ENCODE measurements around the gene SGK1.
"Not testable (repeated sequence)": the region's sequence is repeated elsewhere in the genome, so short reads cannot be mapped to it uniquely, and the experiment has no call there.

The SGK1 gene

DNA sequence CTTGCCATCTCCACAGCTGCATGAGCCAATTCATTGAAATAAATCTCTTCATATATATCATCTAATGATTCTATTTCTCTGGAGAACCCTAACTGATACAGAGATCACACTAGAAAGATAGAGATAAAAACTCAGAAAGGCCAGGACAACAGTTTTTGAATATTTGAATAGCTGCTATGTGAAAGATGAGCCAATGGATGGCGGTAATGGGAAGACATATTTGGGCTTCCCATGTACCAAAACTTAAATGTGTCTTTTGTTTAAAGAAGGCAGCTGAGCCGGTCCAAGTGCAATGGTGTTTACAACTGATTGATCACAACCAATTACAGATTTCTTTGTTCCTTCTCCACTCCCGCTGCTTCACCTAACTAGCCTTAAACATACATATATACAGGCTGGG lies 35.1 kb downstream of the SGK1 start:
- H3K4me3 ChIP-seq (ENCODE audit: low read length in 2 of 2), result no peak overlapping the region

GRCh38 chr6:134281388-134281787 lies 36.5 kb downstream of the SGK1 start:
- Histone ChIP-seq H3K27ac (ENCODE audit: low read length) (no peak overlapping the region), H3K27me3 (ENCODE audit: control insufficient read depth in 1 of 2, insufficient read depth in 2 of 2, low read length in 2 of 2) (no peaks in the 10 kb centered on the region), H3K9ac (ENCODE audit: low read length in 2 of 2) (no peak overlapping the region), H3K4me1 (ENCODE audit: control insufficient read depth, insufficient read depth, low read length) (no peaks in the 10 kb centered on the region), H3K36me3 (ENCODE audit: control insufficient read depth in 2 of 2, insufficient read depth in 2 of 2, low read length in 2 of 2) (no peaks in the 10 kb centered on the region), H3K4me3 (ENCODE audit: low read length in 2 of 2) (no peak overlapping the region), H3K9me3 (ENCODE audit: control insufficient read depth in 2 of 2, low read length in 2 of 2) (no peaks in the 10 kb centered on the region)

More for the DNA sequence above, 35.1 kb downstream of the SGK1 start:
- Histone ChIP-seq H3K9ac (ENCODE audit: low read length in 2 of 2) (no peak overlapping the region), H3K4me1 (ENCODE audit: control insufficient read depth, insufficient read depth, low read length) (no peaks in the 10 kb centered on the region), H3K27ac (ENCODE audit: low read length) (no peak overlapping the region), H3K27me3 (ENCODE audit: control insufficient read depth in 1 of 2, insufficient read depth in 2 of 2, low read length in 2 of 2) (no peaks in the 10 kb centered on the region), H3K36me3 (ENCODE audit: control insufficient read depth in 2 of 2, insufficient read depth in 2 of 2, low read length in 2 of 2) (no peaks in the 10 kb centered on the region), H3K9me3 (ENCODE audit: control insufficient read depth in 2 of 2, low read length in 2 of 2) (no peaks in the 10 kb centered on the region)

GRCh38 chr6:134278000-134278399 lies 39.9 kb downstream of the SGK1 start:
- H3K4me1 ChIP-seq (ENCODE audit: control insufficient read depth, insufficient read depth, low read length), result no peaks in the 10 kb centered on the region
- no peaks in the 10 kb centered on the region for H3K27me3 ChIP-seq (ENCODE audit: control insufficient read depth in 1 of 2, insufficient read depth in 2 of 2, low read length in 2 of 2)
- no peaks in the 10 kb centered on the region for H3K9me3 ChIP-seq (ENCODE audit: control insufficient read depth in 2 of 2, low read length in 2 of 2)
- H3K27ac ChIP-seq (ENCODE audit: low read length), result no peak overlapping the region
- no peak overlapping the region for H3K4me3 ChIP-seq (ENCODE audit: low read length in 2 of 2)
- no peaks in the 10 kb centered on the region for H3K36me3 ChIP-seq (ENCODE audit: control insufficient read depth in 2 of 2, insufficient read depth in 2 of 2, low read length in 2 of 2)
- no peak overlapping the region for H3K9ac ChIP-seq (ENCODE audit: low read length in 2 of 2)

DNA sequence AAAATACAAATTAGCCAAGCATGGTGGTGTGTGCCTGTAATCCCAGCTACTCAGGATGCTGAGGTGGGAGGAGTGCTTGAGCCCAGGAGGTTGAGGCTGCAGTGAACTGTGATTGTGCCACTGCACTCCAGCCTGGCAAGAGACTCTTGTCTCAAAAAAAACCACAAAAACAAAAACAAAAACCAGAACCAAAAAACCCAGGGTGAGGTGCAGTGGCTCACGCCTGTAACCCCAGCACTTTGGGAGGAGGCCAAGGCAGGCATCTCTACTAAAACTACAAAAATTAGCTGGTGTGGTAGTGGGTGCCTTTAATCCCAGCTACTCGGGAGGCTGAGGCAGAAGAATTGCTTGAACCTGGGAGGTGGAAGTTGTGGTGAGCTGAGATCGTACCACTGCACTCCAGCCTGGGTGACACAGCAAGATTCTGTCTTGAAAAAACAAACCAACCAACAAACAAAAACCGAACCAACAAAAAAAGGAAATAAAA lies 41.0 kb downstream of the SGK1 start:
- not testable (repeated sequence) for H3K4me1 ChIP-seq (ENCODE audit: control insufficient read depth, insufficient read depth, low read length); H3K27me3 ChIP-seq (ENCODE audit: control insufficient read depth in 1 of 2, insufficient read depth in 2 of 2, low read length in 2 of 2); H3K4me3 ChIP-seq (ENCODE audit: low read length in 2 of 2); H3K9me3 ChIP-seq (ENCODE audit: control insufficient read depth in 2 of 2, low read length in 2 of 2); H3K27ac ChIP-seq (ENCODE audit: low read length); H3K36me3 ChIP-seq (ENCODE audit: control insufficient read depth in 2 of 2, insufficient read depth in 2 of 2, low read length in 2 of 2); H3K9ac ChIP-seq (ENCODE audit: low read length in 2 of 2)

- Histone ChIP-seq H3K9me3 (ENCODE audit: control insufficient read depth in 2 of 2, low read length in 2 of 2) (no peaks in the 10 kb centered on the region), H3K4me1 (ENCODE audit: control insufficient read depth, insufficient read depth, low read length) (no peaks in the 10 kb centered on the region), H3K36me3 (ENCODE audit: control insufficient read depth in 2 of 2, insufficient read depth in 2 of 2, low read length in 2 of 2) (no peaks in the 10 kb centered on the region), H3K4me3 (ENCODE audit: low read length in 2 of 2) (no peak overlapping the region), H3K27me3 (ENCODE audit: control insufficient read depth in 1 of 2, insufficient read depth in 2 of 2, low read length in 2 of 2) (no peaks in the 10 kb centered on the region), H3K9ac (ENCODE audit: low read length in 2 of 2) (no peak overlapping the region), H3K27ac (ENCODE audit: low read length) (no peak overlapping the region)
Observed at GRCh38 chr6:134272374-134272773, 45.5 kb downstream of the SGK1 start.

DNA sequence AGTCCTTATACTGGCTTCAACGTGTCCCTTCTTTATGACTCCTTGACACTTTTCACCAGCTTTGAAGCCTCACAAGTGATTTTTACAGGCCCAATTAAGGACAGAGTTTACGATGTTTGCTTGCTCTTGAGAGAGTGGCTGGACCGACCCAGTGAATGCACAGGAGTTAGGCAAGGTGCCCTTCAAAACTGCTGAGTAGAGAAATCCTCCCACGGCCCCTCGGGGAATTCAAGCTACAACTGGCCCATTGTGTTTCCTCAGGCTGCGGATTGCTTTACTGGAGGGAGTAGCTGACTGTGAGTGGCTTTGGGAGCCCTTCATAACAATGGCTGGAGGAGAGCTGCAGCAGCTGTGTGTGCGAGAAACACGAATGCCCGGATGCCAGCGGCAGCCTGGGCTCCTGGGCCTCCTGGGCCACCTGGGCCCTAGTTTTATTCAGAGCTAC lies 50.0 kb downstream of the SGK1 start:
- no peak overlapping the region for H3K27ac ChIP-seq (ENCODE audit: low read length)

GRCh38 chr6:134266776-134267175 lies 51.1 kb downstream of the SGK1 start:
- Histone ChIP-seq H3K9ac (ENCODE audit: low read length in 2 of 2) (no peak overlapping the region), H3K4me3 (ENCODE audit: low read length in 2 of 2) (no peak overlapping the region), H3K9me3 (ENCODE audit: control insufficient read depth in 2 of 2, low read length in 2 of 2) (no peaks in the 10 kb centered on the region), H3K4me1 (ENCODE audit: control insufficient read depth, insufficient read depth, low read length) (no peaks in the 10 kb centered on the region), H3K27ac (ENCODE audit: low read length) (no peak overlapping the region), H3K27me3 (ENCODE audit: control insufficient read depth in 1 of 2, insufficient read depth in 2 of 2, low read length in 2 of 2) (no peaks in the 10 kb centered on the region), H3K36me3 (ENCODE audit: control insufficient read depth in 2 of 2, insufficient read depth in 2 of 2, low read length in 2 of 2) (no peaks in the 10 kb centered on the region)

More for the DNA sequence above, 50.0 kb downstream of the SGK1 start:
- Histone ChIP-seq H3K9me3 (ENCODE audit: control insufficient read depth in 2 of 2, low read length in 2 of 2) (no peaks in the 10 kb centered on the region), H3K9ac (ENCODE audit: low read length in 2 of 2) (no peak overlapping the region), H3K27me3 (ENCODE audit: control insufficient read depth in 1 of 2, insufficient read depth in 2 of 2, low read length in 2 of 2) (no peaks in the 10 kb centered on the region), H3K4me3 (ENCODE audit: low read length in 2 of 2) (no peak overlapping the region), H3K36me3 (ENCODE audit: control insufficient read depth in 2 of 2, insufficient read depth in 2 of 2, low read length in 2 of 2) (no peaks in the 10 kb centered on the region), H3K4me1 (ENCODE audit: control insufficient read depth, insufficient read depth, low read length) (no peaks in the 10 kb centered on the region)

DNA sequence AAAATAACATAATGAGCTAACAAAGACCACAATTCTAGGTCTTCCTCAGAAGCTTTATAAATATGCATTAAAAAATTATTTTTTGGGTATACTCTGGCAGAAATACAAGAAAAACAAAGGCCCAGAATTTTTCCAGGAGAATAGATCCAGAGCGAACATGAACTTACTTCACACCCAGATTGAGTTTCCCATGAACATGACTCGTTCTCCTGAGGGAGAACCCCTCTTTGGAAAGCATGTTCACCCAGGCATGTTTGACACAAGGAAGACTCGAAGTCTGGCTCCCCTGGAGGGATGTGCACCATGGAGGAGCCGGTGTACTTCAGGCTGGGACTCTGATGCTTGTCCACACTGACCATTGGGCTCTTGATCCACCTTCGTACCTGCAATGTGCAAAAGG lies 56.1 kb downstream of the SGK1 start:
- H3K27me3 ChIP-seq (ENCODE audit: control insufficient read depth in 1 of 2, insufficient read depth in 2 of 2, low read length in 2 of 2), result no peaks in the 10 kb centered on the region
- H3K27ac ChIP-seq (ENCODE audit: low read length), result no peak overlapping the region
- H3K36me3 ChIP-seq (ENCODE audit: control insufficient read depth in 2 of 2, insufficient read depth in 2 of 2, low read length in 2 of 2), result no peaks in the 10 kb centered on the region
- H3K4me1 ChIP-seq (ENCODE audit: control insufficient read depth, insufficient read depth, low read length), result no peaks in the 10 kb centered on the region
- H3K9ac ChIP-seq (ENCODE audit: low read length in 2 of 2), result no peak overlapping the region
- no peak overlapping the region for H3K4me3 ChIP-seq (ENCODE audit: low read length in 2 of 2)
- H3K9me3 ChIP-seq (ENCODE audit: control insufficient read depth in 2 of 2, low read length in 2 of 2), result no peaks in the 10 kb centered on the region

DNA sequence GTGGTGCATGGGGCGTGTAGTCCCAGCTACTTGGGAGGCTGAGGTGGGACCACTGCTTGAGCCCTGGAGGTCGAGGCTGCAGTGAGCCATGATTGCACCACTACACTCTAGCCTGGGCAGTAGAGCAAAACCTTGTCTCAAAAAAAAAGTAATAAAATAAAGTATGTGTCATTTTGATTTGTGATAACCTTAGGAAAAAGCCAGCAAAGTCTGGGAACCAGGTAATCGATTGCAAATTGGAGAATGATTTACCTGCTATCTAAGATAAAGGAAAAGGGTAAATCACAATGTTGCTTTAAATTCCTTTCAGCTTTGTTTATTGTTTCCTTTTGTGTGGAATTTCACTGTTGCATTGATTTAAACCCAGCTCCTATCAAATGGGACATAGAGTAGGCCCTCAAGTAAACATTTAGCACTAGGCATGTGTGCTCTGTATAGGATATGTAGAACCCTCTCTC lies 59.0 kb downstream of the SGK1 start:
- no peaks in the 10 kb centered on the region for H3K36me3 ChIP-seq (ENCODE audit: control insufficient read depth in 2 of 2, insufficient read depth in 2 of 2, low read length in 2 of 2)
- H3K9me3 ChIP-seq (ENCODE audit: control insufficient read depth in 2 of 2, low read length in 2 of 2), result no peaks in the 10 kb centered on the region
- H3K4me1 ChIP-seq (ENCODE audit: control insufficient read depth, insufficient read depth, low read length), result no peaks in the 10 kb centered on the region
- H3K9ac ChIP-seq (ENCODE audit: low read length in 2 of 2), result no peak overlapping the region
- H3K27me3 ChIP-seq (ENCODE audit: control insufficient read depth in 1 of 2, insufficient read depth in 2 of 2, low read length in 2 of 2), result no peaks in the 10 kb centered on the region
- H3K27ac ChIP-seq (ENCODE audit: low read length), result no peak overlapping the region
- H3K4me3 ChIP-seq (ENCODE audit: low read length in 2 of 2), result no peak overlapping the region

DNA sequence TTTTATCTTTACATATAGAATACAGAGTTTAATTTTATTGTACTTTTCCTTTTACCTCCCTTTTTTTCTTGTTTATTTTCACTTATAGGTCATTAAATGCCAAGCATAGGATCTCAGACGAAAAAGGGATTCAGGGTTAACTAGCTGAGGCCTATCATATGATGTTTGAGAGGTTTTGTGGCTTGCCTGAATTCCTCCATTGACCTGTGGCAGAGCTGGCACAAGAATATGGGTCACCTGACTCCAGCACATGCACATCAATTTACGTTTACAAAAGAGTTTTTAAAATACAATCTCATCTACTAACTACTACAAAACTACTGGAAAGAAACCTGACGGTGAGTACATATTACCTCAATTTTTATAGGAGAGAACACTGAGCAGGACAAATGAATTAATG lies 60.4 kb downstream of the SGK1 start:
- H3K4me1 ChIP-seq (ENCODE audit: control insufficient read depth, insufficient read depth, low read length), result no peaks in the 10 kb centered on the region
- no peaks in the 10 kb centered on the region for H3K27me3 ChIP-seq (ENCODE audit: control insufficient read depth in 1 of 2, insufficient read depth in 2 of 2, low read length in 2 of 2)
- no peak overlapping the region for H3K9ac ChIP-seq (ENCODE audit: low read length in 2 of 2)
- no peak overlapping the region for H3K27ac ChIP-seq (ENCODE audit: low read length)
- H3K36me3 ChIP-seq (ENCODE audit: control insufficient read depth in 2 of 2, insufficient read depth in 2 of 2, low read length in 2 of 2), result no peaks in the 10 kb centered on the region
- H3K9me3 ChIP-seq (ENCODE audit: control insufficient read depth in 2 of 2, low read length in 2 of 2), result no peaks in the 10 kb centered on the region
- no peak overlapping the region for H3K4me3 ChIP-seq (ENCODE audit: low read length in 2 of 2)

DNA sequence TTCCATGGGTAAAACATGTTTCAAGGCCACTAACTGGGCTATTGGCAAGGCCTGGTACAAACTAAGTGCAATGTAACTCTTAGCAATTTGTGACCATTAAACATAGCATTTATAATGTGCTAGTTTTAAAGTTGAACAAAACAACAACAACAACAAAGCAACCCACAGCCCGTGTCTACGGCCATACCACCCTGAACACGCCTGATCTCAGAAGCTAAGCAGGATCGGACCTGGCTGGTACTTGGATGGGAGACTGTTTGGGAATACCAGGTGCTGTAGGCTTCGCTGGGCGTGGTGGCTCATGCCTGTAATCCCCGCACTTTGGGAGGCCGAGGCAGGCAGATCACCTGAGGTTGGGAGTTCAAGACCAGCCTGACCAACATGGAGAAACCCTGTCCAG lies 61.0 kb downstream of the SGK1 start:
- no peaks in the 10 kb centered on the region for H3K36me3 ChIP-seq (ENCODE audit: control insufficient read depth in 2 of 2, insufficient read depth in 2 of 2, low read length in 2 of 2)
- H3K9me3 ChIP-seq (ENCODE audit: control insufficient read depth in 2 of 2, low read length in 2 of 2), result no peaks in the 10 kb centered on the region
- no peaks in the 10 kb centered on the region for H3K27me3 ChIP-seq (ENCODE audit: control insufficient read depth in 1 of 2, insufficient read depth in 2 of 2, low read length in 2 of 2)
- no peaks in the 10 kb centered on the region for H3K4me1 ChIP-seq (ENCODE audit: control insufficient read depth, insufficient read depth, low read length)
- H3K27ac ChIP-seq (ENCODE audit: low read length), result no peak overlapping the region
- no peak overlapping the region for H3K4me3 ChIP-seq (ENCODE audit: low read length in 2 of 2)
- no peak overlapping the region for H3K9ac ChIP-seq (ENCODE audit: low read length in 2 of 2)

Measured in stomach smooth muscle (tissue), 2 donors.